Neutrophil (primary cell): Measurements from ENCODE around the gene CYSRT1.

Source experiments
- H3K27ac ChIP-seq: fragments of 200-600 bp; sonication (generic); 2 replicates; pipeline ENCODE4 v1.5.1; 2016; ENCODE audit warnings: mild to moderate bottlenecking, moderate library complexity
- H3K27me3 ChIP-seq: fragments of 200-600 bp; sonication (generic); 2 replicates; pipeline ENCODE4 v1.6.0; 2016; ENCODE audit warnings: mild to moderate bottlenecking
- H3K36me3 ChIP-seq: fragments of 200-600 bp; sonication (generic); 2 replicates; pipeline ENCODE4 v1.5.1; 2017
- H3K4me1 ChIP-seq, 2 experiments: fragments of 200-600 bp in 1 of 2; sonication (generic) in 1 of 2; 1 replicate in 1 of 2; 2 replicates in 1 of 2; pipeline versions ENCODE4 v1.5.1 to v1.6.1; 2013 to 2016; ENCODE audit warnings: low read depth in 1 of 2, low read length in 1 of 2, mild to moderate bottlenecking in 1 of 2, moderate library complexity in 1 of 2; ENCODE audit not compliant: control insufficient read depth in 1 of 2, insufficient read depth in 1 of 2
- H3K4me3 ChIP-seq, 2 experiments: fragments of 200-600 bp in 1 of 2; sonication (generic) in 1 of 2; 1 replicate in 1 of 2; 2 replicates in 1 of 2; pipeline ENCODE4 v1.5.1; 2013 to 2016; ENCODE audit warnings: low read depth in 1 of 2, low read length in 1 of 2, mild to moderate bottlenecking in 1 of 2, moderate library complexity in 1 of 2
- H3K9me3 ChIP-seq: fragments of 200-600 bp; sonication (generic); 2 replicates; pipeline ENCODE4 v1.5.1; 2016
- CTCF ChIP-seq: fragments of 200-600 bp; sonication (generic); IDR thresholded peaks from 2 replicates; pipeline ENCODE4 v1.5.1; 2016; ENCODE audit warnings: antibody characterized with exemption

The CYSRT1 gene

GRCh38 chr9:137226338-137227053 lies 1.5 kb downstream of the CYSRT1 start:
- no peaks in the 10 kb centered on the region for H3K36me3 ChIP-seq
- H3K27me3 ChIP-seq: peaks cover 79% of the 10 kb centered on the region
- H3K4me3 ChIP-seq: no peak overlapping the region
- peaks cover 15 to 28% of the 10 kb centered on the region in 2 experiments for H3K4me1 ChIP-seq
- no peaks in the 10 kb centered on the region for H3K9me3 ChIP-seq
- TF ChIP-seq CTCF: no peak
- no peak overlapping the region for H3K27ac ChIP-seq

GRCh38 chr9:137227054-137227852 lies 2.3 kb downstream of the CYSRT1 start, which contains the start of gene RNF224:
RNF224 (plus strand) TSS chr9:137227502; CDS start chr9:137228336, 834 bp downstream.
- H3K4me1 ChIP-seq: peaks cover 15 to 23% of the 10 kb centered on the region in 2 experiments
- TF ChIP-seq CTCF: peak; percentile 82
- no peaks in the 10 kb centered on the region for H3K9me3 ChIP-seq
- no peak within 1 kb of the TSS for H3K4me3 ChIP-seq
- H3K27me3 ChIP-seq: peaks cover 73% of the 10 kb centered on the region
- no peaks in the 10 kb centered on the region for H3K36me3 ChIP-seq
- no peak within 1 kb of the TSS for H3K27ac ChIP-seq

- H3K4me1 ChIP-seq: peaks cover 7 to 16% of the 10 kb centered on the region in 2 experiments
- no peak overlapping the region for H3K4me3 ChIP-seq
- no peak for TF ChIP-seq CTCF
- no peaks in the 10 kb centered on the region for H3K36me3 ChIP-seq
- no peak overlapping the region for H3K27ac ChIP-seq
- H3K27me3 ChIP-seq: peaks cover 70% of the 10 kb centered on the region
- no peaks in the 10 kb centered on the region for H3K9me3 ChIP-seq
Observed at GRCh38 chr9:137227853-137228505, 3.0 kb downstream of the CYSRT1 start.

- H3K9me3 ChIP-seq: no peaks in the 10 kb centered on the region
- peaks cover 5 to 12% of the 10 kb centered on the region in 2 experiments for H3K4me1 ChIP-seq
- no peak for TF ChIP-seq CTCF
- no peaks in the 10 kb centered on the region for H3K36me3 ChIP-seq
- peaks cover 72% of the 10 kb centered on the region for H3K27me3 ChIP-seq
- H3K4me3 ChIP-seq: no peak overlapping the region
- no peak overlapping the region for H3K27ac ChIP-seq
Observed at GRCh38 chr9:137228506-137228967, 3.6 kb downstream of the CYSRT1 start.
